Measurements from ENCODE around the gene FAM161A.

DNA sequence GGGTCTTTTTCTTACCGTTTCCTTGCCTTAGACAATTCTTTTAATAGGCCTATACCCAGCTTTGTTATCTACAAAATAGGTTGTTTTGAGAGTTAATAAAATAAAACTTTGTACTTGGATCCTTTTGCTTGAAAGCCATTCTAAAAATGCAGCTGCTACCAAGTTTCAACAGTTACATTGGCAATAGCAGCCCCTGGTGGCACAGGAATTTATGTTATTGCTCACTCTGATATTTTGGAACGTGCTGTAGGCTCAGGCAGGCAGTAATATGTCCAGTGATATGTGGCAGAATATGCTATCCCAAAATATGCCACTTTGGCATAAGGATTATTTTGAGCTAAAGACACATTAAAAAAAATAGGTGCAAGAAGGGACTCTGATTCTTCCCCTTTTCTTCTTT lies 45.0 kb upstream of the FAM161A start:
- TF ChIP-seq YY1 (IDR thresholded peaks at IDR 0.05; ENCODE audit: insufficient read depth, insufficient read length) (no peak), ZNF274 (IDR thresholded peaks at IDR 0.05; ENCODE audit: low read depth, low read length) (no peak), SUZ12 (IDR thresholded peaks at IDR 0.05; ENCODE audit: extremely low read depth, insufficient read depth, insufficient read length) (no peak)
